NCI-H1092 treated with DMSO at 0.1 percent for 48 hours (cell line): ENCODE data around the gene BTBD9.
"Not testable (repeated sequence)": the region's sequence is repeated elsewhere in the genome, so short reads cannot be mapped to it uniquely, and the experiment has no call there.

Experiments used
- DNase-seq: peaks from one replicate; lab custom pipeline; 2025; lab: John Stamatoyannopoulos, UW

Gene BTBD9

DNA sequence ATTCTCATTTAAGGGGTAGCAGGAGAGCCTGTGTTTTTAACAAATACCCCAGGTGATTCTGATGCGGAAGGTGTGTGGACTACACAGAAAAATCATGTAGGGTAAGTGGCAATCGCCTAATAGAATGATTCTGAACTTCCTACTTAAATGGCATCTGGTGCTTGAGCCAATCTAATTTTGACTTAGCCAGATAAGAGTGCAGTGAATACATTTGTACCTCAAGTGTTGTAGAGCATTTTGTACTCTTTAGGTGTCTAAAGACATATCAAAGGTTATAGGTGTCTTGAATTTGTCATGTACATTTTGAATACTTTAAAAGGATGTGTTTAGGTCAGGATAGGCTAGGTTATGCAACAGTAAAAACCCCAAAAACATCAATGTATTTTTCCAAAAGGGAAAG, 10.0 kb upstream of the BTBD9 start:
- no peak for DNase-seq

DNA sequence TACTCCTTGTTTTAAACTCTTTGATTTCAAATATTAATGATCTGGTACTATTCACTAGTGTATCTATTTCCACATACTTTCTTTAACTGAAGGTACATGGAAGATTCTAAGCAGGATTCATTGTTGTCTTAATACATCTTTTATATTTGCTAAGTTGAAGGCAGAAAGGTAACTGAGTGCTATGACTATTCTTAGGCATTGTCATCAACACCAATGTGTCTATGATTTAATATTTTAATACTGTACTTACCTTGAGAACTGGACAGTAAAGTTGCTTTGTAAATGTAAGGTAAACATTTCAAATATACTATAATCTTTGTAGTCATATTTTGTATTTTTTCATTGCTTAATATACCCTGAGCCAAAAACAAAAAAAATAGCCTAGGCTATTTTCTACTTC, 8.9 kb upstream of the BTBD9 start:
- no peak for DNase-seq

DNA sequence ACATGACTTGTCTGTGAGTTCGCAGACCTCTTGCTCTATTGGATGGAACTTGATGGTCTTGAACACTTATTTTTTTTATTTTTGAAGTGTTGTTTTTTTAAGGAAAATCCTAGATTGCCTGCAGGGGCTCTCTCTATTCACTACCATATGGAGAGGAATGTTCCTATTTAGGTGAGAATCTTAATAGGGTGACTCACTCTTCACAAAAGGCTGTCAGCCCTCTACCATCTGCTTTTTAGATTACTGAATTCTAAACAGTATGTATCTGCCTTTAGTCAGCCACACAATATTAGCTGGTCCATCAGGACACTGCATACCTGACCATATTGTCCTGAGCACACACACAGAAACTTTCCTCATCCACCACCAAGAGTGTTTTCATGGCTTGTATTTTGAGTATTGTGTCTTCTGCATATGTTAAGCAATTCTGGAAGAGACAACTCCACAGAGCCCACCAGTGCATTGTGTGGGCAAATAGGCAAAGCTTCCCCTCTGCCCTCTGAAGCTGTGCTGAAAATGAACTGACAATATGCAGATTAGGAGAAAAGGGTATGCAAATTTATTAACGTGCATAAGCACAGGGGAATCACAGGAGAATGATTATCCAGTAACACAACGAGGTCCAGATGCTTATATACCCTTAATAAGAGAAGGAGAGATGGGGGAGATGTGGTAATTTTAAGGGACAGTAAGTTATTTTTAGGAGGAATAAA, 6.6 kb upstream of the BTBD9 start:
- DNase-seq = no peak

DNA sequence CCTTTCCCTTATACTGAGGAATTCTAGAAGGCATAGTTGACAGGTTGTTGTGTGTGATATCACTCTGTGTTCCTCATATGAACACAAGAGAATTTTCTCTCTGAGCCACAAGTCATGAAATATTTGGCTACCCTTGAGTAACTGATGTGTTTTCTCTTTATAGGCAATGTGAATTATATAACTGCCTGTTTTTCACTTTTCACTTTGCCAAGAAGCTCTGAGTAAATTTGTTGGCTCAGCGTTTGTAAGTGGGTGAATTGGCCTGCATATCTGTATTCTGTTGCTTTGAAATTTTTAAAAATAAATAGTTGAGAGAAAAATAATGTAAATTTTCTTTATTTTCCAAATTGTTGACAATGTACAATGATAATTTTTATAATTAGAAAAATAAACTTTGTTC, 5.2 kb upstream of the BTBD9 start:
- DNase-seq = no peak

DNA sequence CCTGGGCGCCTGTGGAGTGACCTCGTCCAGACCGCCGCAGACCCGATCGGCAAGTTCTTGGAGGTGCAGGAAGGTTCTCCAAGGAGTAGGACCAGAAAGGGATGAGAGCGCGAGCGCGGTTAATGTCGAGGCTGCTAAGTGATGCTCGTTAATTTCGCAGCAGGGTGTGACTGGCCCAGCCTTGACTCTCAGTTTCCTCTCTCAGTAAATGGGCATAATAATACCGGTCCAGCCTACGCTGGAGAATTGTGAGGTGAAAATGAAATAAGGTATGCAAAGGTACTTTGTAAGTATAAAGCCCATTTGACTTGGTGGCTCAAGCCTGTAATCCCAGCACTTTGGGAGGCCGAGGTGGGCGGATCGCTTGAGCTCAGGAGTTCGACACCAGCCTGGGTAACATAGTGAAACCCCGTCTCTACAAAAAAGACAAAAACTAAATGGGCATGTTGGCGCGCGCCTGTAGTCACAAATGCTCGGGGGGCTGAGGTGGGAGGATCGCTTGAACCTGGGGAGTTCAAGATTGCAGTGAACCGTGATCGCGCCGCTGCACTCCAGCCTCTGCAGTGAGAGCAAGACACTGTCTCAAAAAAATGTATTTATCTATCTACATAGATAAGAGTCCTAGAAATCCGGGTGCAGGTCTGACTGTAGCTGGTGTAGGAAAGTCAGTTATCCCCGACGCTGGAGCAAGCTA, 634 bp upstream of the BTBD9 start:
- DNase-seq = no peak

DNA sequence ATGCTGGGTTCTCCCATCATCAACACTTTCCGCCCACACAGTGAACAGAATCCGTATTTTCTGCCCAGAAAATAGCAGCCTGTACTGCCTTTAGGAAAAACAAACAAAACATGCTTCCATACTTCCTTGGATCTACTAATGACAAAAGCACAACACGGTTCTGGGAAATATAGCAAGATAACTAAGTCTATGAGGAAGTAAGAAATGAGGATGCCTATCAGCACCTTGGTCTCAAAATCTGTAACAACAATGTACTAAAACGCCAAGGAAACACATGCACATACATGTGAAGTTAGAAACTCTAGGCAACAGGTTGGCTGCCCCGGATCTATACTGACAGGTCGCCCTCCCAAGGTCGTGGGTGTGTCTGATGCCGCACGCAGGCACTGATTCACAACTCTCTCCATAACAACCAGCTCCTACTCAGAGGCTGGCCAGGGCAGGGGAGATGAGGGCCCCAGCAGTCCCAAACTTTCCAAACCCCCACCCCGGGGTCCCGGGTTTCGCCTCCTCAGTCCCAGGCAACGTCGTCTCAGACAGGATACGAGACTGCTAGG, 710 bp downstream of the BTBD9 start:
- no peak for DNase-seq

DNA sequence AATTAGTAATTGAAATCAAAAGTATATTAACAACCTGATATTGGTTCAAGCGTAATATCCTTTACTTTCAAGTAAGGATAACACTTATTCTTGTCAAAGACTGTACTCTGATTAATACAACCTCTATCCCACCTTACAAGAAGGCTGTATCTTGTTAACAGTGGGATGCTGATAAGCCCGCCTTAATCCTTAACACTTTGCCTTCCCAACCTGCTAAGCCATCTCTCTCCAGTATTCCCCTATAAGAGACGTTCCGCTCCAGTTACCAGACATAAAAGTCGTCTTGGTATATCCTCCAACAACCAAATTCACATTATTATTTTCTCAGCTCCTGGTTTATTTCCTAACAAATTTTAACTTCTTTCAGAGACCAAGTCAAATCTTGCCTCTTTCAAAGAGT, 2.0 kb downstream of the BTBD9 start:
- no peak for DNase-seq

DNA sequence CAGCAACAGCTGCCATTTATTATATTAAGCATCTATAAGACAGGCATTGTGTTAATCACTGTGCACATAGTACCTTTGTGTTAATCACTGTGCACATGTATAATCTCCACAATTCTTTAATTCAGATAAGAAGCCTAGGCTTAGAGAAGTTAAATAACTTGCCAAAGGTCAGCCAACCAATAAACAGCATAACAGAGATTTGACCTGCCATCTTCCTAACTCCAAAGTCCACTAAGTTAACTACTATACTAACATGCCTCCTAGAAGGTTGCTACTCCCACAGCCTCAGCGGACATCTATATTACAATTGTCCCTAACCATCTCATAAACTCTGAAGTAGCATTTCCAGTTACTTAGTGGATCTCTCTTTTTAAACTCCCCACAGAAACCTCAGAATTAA, 3.7 kb downstream of the BTBD9 start:
- DNase-seq = no peak

DNA sequence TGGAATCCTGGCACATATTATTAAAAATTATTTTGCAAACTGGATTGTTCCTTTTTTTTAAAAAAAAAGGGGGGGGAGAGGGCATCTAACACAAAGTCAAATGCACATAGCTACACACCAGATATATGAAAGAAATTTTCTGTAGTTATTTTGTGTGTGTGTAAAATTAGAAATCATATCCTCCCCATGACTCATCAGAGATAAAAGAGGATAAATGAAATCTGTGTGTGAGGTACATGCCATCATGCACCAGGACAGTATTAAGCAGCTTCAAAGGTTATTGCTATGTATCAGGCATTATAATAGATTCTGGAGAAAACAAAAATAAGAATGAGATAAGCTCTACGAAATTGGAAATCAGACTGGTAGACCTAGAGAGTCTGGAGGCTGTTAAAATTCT, 5.2 kb downstream of the BTBD9 start:
- no peak for DNase-seq

DNA sequence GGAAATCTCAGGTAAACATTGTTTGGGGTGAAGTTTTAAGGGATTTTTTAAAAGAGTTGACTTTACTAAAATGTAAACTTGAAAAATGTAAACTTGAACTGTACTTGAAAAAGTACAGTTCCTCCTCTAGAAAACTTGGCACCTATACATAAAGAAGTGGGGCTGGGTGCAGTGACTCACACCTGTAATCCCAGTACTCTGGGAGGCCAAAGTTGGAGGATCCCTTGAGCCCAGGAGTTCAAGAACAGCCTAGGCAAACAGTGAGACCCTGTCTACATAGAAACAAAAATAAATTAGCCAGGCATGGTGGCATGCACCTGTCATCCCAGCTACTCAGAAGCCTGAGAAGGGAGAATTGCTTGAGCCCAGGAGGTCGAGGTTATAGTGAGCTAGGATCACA, 7.2 kb downstream of the BTBD9 start:
- no peak for DNase-seq

DNA sequence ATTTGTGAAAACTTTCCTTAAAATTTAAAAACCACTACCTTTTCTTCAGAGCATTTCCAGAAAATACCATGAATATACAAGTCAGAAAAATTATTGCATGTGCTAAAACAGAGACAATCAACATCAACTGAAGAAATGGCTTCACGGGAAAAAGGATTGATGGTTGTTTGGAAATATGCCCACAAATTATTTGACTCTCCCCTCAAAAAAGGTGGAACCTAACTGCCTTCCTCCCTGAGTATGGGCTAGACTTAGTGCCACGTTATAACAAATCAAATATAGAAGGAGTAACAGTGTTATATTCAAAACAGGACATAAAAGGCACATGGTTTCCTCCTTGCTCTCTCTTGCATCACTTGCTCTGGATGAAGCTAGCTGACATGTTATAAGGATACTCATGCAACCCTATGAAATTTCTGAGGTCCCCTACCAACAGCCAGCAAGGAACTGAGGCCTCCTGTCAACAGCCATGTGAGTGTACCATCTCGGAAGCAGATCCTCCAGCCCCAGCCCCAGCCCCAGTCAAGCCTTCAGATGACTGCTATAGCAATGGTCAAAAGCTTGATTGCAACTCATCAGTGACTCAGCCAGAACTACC, 8.4 kb downstream of the BTBD9 start:
- DNase-seq = no peak

DNA sequence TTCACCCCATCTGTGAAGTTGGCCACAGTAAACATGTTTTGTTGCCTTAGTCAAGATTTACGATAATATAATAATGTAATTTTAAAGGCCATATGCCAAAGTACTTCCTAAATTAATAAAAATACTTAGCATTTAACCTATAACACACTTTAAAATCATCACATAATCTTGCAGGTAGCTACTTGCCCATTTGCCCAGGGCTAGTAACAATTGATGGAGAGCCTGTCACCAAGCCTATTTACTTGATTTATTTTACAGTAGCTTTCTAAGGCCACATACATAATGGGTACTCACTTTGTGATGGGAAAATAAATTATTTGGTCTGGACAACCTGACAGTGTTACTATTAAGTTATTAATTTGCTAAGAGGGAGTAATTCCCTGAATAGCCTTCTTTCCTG, 14.5 kb downstream of the BTBD9 start:
- DNase-seq = no peak

DNA sequence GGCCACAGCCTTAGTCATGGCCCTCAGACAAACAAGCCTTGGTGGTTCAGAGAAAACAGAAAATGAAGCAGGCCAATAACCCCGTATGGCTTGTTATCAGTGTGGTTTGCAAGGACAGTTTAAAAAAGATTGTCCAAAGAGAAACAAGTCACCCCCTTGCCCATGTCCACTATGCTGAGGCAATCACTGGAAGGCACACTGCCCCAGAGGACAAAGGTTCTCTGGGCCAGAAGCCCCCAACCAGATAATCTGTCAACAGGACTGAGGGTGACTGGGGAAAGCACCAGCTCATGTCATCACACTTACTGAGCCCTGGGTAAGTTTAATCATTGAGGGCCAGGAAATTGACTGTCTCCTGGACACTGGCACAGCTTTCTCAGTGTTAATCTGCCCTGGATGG, 20.4 kb downstream of the BTBD9 start:
- not testable (repeated sequence) for DNase-seq

DNA sequence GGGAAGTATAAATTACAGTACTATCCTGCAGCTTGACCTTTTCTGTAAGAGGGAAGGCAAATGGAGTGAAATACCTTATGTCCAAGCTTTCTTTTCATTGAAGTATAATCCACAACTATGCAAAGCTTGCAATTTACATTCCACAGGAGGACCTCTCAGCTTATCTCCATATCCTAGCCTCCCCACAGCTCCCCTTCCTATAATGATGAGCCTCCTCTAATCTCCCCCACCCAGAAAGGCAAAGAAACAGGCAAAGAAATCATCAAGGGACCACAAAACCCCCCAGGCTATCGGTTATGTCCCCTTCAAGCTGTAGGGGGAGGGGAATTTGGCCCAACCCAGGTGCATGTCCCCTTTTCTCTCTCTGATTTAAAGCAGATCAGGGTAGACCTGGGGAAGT, 21.4 kb downstream of the BTBD9 start:
- DNase-seq = not testable (repeated sequence)

DNA sequence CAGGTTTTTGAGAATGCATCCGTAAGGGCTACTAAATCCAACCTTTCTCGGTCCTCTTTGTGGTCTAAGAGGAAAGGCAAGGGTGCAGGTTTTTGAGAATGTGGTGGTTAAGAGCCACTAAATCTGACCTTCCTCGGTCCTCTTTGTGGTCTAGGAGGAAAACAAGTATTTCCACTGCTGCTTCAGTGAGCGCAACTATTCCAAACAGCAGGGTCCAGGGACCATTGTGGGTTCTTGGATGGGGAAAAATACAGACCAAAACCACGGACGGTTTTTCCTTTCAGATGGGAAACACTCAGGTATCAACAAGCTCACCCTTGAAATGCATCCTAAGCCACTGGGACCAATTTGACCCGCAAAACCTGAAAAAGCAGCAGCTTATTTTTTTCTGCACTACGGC, 21.9 kb downstream of the BTBD9 start:
- DNase-seq = no peak

DNA sequence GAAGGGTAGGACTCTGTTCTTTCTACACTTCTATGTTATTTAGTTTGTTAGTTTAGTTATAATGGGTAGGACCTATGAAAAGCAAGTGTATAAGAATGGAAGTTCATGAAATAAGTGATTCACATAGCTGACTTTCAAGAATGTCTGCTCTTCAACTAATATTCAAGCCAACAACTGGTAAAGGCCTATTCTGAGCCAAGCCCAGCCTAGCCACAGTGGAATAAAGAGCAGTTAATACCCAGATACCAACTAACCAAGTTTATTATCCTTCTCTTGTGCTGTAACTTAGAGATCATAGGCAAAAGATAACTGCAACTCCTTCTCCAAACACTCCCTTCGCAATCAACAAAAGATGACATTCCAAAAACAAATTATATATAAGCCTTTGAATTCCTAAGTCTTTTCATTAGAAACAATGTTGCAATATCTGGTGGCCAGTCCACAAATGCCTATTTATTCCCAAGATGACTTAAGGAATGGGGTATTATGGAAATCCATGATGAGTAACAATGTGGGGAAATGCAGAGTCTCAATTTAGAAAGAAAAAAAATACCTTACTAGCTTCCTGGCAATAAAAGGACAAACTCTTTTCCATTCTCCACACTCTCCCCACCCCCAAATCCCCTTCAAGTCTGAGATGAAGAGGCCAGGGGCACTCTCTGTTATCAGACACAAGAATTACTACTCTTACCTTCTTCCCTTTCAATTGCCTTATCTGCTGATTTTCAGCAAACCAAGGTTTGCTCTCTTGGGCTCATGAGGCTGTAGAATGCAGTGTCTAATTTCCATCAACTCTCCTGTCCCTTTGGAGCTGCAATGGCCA, 27.4 kb downstream of the BTBD9 start:
- DNase-seq = no peak

DNA sequence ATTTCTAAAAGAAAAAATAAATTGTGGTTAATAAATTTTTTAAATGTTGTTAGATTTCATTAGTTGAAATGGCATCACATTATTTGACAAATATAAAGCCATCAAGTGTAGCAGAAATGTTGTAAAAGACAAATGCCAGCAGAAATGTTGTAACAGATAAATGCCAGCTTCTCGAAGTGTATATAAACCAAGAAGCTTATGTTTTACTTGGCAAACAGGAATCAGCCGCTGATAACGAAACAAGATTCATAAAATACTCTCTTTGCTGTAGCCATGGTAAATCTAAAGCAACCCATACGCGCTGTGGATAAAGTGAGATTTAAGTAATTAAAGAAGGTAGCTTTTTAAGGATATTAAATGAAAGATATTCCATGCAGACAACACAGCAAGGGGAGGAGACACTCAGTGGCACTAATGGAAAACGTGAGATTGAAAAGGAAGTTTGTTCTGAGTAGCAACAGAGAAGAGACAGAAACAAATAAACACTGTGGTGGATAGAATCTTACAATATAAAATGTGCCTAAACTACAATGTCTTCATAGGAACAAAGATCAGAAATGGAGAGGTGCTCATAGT, 29.6 kb downstream of the BTBD9 start:
- DNase-seq = no peak

DNA sequence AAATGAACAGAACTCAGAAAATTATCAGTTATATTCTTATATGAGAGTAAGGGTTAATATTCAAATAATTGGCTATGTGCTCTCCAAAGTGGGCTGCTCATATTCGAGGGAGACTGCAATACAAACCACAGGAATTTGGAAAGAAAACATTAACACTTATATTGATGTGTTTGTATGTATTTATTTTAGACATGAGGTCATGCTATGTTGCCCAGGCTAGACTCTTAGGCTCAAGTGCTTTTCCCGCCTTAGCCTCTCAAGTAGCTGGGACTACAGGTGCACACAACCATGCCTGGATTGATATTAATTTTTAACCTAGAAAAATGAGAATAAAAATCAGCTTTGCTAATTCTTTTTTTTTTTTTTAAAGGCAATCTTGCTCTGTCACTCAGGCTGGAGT, 35.0 kb downstream of the BTBD9 start:
- DNase-seq = no peak

DNA sequence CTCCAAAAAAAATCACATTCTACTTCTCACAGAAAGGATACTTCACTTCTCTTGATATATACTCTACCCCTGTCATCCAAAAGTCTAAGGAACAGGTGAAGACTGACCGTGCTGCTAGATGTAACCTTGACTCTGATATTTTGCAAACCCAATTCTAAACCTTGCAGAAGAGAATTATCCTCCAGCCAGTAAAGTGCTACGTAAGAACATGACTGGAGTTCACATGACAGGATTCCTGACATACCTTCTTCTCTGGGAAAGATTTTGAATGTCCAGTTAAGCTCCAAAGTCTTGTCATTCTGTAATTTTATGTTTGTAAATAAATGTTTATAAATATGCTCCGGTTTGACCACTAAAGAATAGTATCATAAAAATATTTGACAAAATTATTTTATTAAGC, 35.8 kb downstream of the BTBD9 start:
- no peak for DNase-seq

DNA sequence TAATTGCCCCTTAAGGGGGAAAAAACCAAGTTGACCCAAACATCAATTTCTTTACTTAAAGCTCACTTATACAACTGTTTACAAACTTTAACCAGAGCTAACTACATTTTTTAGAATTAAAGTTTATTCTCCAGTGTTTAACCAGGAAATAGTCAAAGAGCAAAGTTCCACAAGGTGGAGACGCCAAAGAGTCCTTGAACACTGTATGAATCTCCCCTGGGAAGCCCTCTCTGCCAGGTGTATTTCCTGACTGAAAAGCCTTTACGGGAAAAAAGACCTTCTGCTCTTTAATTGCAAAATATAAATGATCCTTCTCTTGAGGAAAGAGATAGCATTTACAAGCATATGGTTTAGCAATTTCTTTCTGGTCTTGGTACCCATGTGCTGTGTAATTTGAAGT, 36.2 kb downstream of the BTBD9 start:
- no peak for DNase-seq

DNA sequence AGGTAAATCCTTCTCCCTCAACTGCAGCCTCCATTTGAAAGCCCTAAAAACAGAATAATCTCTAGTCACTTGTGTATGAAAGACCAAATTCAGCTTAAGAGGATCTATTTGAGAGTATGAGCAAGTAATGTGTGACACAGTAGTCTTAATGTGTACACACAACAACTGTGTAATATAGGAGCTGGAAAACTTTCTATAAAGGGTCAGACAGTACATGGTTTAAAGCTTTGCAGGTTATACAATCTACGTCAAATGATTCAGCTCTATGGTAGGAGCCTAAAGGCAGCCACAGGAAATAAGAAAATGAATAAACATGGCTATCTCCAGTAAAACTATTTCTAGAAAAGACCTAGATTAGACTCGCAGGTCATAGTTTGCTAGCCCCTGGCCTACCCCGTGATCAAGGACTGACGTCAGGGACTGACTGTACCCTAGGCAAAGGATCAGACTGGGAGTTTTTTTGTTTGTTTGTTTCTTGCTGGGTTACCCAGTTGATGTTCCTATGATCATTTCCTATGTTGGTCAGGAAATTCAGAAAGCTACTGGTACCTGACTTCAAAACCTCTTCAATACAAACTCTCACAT, 39.7 kb downstream of the BTBD9 start:
- no peak for DNase-seq

DNA sequence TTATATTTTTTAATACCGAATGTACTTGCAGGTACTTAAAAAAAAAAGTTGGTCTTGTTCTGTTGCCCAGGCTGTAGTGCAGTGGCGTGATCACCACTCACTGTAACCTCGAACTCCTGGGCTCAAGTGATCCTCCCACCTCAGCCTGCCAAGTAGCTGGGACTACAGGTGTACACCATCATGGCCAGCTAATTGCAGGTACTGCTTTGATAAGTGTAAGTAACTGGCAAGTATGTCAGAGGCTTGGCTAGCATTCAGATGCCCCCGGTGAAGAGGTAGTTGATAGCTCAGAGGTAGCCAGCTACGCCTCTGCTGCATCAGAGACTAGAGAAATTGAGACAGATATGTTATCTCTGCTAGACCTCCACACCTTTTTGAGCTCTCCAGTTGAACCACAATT, 40.5 kb downstream of the BTBD9 start:
- no peak for DNase-seq
